ENCODE results near the gene PTGES2. TPM values are rescaled to one million over a fixed set of nuclear protein-coding genes. Genes with fewer than 3 reads are reported as not detected.

The PTGES2 gene
- total RNA-seq, 2 experiments from 2014 or later: 68.1 to 76.3 TPM

DNA sequence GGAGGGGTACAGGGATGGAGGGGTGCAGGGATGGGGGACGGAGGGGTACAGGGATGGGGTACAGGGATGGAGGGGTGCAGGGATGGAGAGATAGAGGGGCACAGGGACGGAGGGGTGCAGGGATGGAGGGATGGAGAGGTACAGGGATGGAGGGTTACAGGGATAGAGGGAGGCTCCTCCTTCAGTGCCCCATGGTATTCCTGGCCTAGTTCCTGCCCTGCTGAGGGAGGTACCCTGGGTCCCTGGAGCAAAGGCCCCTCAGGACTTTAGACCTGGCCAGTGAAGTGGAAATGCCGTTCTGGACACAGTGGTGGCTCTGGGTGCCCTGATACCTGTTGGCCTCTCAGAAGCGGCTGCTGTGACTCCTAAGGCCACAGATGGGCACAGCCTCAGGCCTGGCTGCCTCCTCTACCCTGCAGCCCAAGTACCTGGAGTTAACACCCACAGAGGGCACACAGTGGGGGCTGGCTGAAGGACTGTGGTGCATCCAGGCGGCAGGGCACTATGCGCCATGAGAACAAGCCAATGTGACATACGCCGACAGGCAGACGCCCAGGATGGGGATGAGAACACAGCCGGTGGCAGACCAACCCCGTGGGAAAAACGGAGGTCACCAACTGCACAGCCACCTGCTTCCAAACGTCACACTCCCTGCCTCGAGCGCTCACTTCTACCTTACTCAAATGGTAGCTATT, 8.4 kb downstream of the PTGES2 start:
- H3K79me2 ChIP-seq (ENCODE audit: insufficient read depth, low read depth, low read length): no peaks in the 10 kb centered on the region
- H3K36me3 ChIP-seq (ENCODE audit: insufficient read depth, low read length): peaks cover 72% of the 10 kb centered on the region
- no peak overlapping the region for H2AFZ ChIP-seq (ENCODE audit: low read length)
- no peaks in the 10 kb centered on the region for H3K9me2 ChIP-seq (ENCODE audit: insufficient read depth, low read length)
- TF ChIP-seq EZH2phosphoT487 (IDR thresholded peaks at IDR 0.05; ENCODE audit: borderline replicate concordance, low read depth, low read length): no peak
- TF ChIP-seq, protein P1, sequence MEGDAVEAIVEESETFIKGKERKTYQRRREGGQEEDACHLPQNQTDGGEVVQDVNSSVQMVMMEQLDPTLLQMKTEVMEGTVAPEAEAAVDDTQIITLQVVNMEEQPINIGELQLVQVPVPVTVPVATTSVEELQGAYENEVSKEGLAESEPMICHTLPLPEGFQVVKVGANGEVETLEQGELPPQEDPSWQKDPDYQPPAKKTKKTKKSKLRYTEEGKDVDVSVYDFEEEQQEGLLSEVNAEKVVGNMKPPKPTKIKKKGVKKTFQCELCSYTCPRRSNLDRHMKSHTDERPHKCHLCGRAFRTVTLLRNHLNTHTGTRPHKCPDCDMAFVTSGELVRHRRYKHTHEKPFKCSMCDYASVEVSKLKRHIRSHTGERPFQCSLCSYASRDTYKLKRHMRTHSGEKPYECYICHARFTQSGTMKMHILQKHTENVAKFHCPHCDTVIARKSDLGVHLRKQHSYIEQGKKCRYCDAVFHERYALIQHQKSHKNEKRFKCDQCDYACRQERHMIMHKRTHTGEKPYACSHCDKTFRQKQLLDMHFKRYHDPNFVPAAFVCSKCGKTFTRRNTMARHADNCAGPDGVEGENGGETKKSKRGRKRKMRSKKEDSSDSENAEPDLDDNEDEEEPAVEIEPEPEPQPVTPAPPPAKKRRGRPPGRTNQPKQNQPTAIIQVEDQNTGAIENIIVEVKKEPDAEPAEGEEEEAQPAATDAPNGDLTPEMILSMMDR (conservative IDR thresholded peaks at IDR 0.05; ENCODE audit: low read length): no peak
- no peak overlapping the region for H3K27ac ChIP-seq (ENCODE audit: low read depth, low read length, poor library complexity, severe bottlenecking)
- no TSS peak for BruUV-seq (replicated peaks)
- ChIA-PET CTCF (ENCODE audit: unreplicated experiment) (no interaction called here), POLR2A (no interaction called here)
- H3K4me2 ChIP-seq (ENCODE audit: low read length): no peak overlapping the region
- no peaks in the 10 kb centered on the region for H3K9me3 ChIP-seq (ENCODE audit: low read length)
- H3K4me3 ChIP-seq (ENCODE audit: low read depth, low read length, poor library complexity, severe bottlenecking): no peak overlapping the region
- no peaks in the 10 kb centered on the region for H4K20me1 ChIP-seq (ENCODE audit: insufficient read depth, low read length)
- H3K4me1 ChIP-seq (ENCODE audit: insufficient read depth, low read length, poor library complexity, severe bottlenecking): no peaks in the 10 kb centered on the region
- DNase-seq (ENCODE audit: low spot score): no peak
- intact Hi-C loops (cut with micrococcal nuclease; ENCODE audit: unreplicated experiment): no loop called here

DNA sequence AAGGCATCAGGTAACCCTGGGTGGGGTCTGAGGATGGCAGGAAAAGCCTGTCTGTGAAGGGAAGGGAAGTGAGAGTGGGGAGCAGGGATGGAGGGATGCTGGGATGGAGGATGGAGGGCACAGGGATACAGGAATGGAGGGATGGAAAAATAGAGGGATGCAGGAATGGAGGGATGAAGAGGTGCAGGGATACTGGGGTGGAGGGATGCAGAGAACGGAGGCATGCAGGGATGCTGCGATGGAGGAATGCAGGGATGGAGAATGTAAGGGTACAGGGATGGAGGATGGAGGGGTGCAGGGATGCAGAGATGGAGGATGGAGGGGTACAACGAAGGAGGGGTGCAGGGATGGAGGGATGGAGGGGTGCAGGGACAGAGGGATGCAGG, 9.1 kb downstream of the PTGES2 start:
- Histone ChIP-seq H3K79me2 (ENCODE audit: insufficient read depth, low read depth, low read length) (no peaks in the 10 kb centered on the region), H3K9me2 (ENCODE audit: insufficient read depth, low read length) (no peaks in the 10 kb centered on the region), H3K4me2 (ENCODE audit: low read length) (no peak overlapping the region), H3K4me1 (ENCODE audit: insufficient read depth, low read length, poor library complexity, severe bottlenecking) (no peaks in the 10 kb centered on the region), H3K9me3 (ENCODE audit: low read length) (no peaks in the 10 kb centered on the region), H3K4me3 (ENCODE audit: low read depth, low read length, poor library complexity, severe bottlenecking) (no peak overlapping the region), H3K27ac (ENCODE audit: low read depth, low read length, poor library complexity, severe bottlenecking) (no peak overlapping the region), H2AFZ (ENCODE audit: low read length) (no peak overlapping the region), H3K36me3 (ENCODE audit: insufficient read depth, low read length) (peaks cover 73% of the 10 kb centered on the region), H4K20me1 (ENCODE audit: insufficient read depth, low read length) (no peaks in the 10 kb centered on the region)
- TF ChIP-seq, protein P1 (conservative IDR thresholded peaks at IDR 0.05; ENCODE audit: low read length): no peak
- no peak for TF ChIP-seq EZH2phosphoT487 (IDR thresholded peaks at IDR 0.05; ENCODE audit: borderline replicate concordance, low read depth, low read length)
- no peak for DNase-seq (ENCODE audit: low spot score)
- intact Hi-C loops (cut with micrococcal nuclease; ENCODE audit: unreplicated experiment): no loop called here
- no TSS peak for BruUV-seq (replicated peaks)
- CTCF ChIA-PET (ENCODE audit: unreplicated experiment): no interaction called here
- POLR2A ChIA-PET: no interaction called here
